Measurements from ENCODE around the gene KIF24.

Gene KIF24

DNA sequence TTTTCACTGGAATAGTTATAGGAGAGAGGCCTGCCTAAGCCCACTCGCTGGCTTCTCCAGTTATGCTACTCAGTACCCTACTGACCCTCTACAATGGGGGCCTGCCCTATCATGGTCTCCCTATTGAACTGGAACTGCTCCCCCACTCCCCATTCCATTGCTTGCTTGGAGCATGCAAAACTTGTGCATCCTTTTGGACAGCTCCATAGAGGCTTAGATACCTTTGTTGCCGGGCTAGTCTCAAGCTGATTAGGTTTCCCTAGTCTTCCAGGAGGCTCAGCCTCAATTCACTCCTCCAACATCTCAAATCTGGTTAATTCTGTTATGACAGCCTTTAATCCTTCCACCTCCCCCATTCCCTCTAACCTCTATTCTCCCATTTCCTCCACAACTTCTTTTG lies 39.9 kb downstream of the KIF24 start:
- ChIA-PET CTCF (interaction anchor here (0.7 kb wide), 1 partner anchor 90 kb away, joined by 4 read pairs; no protein-coding TSS in a partner anchor), POLR2A (no interaction called here)
- no peak for TF ChIP-seq ZNF837 (tag by site-specific recombination; IDR thresholded peaks at IDR 0.05)
- peak; percentile 55; the same call in 1 of the 2 replicates for TF ChIP-seq EGR2 (tag by site-specific recombination; IDR thresholded peaks at IDR 0.05; ENCODE audit: low read depth)
- TF ChIP-seq, protein P1, sequence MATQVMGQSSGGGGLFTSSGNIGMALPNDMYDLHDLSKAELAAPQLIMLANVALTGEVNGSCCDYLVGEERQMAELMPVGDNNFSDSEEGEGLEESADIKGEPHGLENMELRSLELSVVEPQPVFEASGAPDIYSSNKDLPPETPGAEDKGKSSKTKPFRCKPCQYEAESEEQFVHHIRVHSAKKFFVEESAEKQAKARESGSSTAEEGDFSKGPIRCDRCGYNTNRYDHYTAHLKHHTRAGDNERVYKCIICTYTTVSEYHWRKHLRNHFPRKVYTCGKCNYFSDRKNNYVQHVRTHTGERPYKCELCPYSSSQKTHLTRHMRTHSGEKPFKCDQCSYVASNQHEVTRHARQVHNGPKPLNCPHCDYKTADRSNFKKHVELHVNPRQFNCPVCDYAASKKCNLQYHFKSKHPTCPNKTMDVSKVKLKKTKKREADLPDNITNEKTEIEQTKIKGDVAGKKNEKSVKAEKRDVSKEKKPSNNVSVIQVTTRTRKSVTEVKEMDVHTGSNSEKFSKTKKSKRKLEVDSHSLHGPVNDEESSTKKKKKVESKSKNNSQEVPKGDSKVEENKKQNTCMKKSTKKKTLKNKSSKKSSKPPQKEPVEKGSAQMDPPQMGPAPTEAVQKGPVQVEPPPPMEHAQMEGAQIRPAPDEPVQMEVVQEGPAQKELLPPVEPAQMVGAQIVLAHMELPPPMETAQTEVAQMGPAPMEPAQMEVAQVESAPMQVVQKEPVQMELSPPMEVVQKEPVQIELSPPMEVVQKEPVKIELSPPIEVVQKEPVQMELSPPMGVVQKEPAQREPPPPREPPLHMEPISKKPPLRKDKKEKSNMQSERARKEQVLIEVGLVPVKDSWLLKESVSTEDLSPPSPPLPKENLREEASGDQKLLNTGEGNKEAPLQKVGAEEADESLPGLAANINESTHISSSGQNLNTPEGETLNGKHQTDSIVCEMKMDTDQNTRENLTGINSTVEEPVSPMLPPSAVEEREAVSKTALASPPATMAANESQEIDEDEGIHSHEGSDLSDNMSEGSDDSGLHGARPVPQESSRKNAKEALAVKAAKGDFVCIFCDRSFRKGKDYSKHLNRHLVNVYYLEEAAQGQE (tag by site-specific recombination; IDR thresholded peaks at IDR 0.05), result peak; percentile 40; the same call in 1 of the 2 replicates

DNA sequence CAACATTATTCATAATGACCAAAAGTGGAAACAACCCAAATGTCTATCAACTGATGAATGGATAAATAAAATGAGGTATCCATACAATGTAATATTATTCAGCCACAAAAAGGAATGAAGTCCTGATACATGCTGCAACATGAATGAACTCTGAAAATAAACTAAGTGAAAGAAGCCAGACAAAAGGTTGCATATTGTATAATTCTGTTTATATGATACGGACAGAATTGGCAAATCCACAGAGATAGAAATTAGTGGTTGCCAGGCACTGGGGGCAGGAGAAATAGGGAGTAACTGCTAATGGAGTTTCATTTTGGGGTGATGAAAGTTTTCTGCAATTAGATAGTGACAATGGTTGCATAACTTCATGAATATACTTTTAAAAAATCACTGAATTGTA lies 47.0 kb downstream of the KIF24 start:
- CTCF ChIA-PET, result interaction anchor here (0.6 kb wide), 1 partner anchor 11 kb away, joined by 4 read pairs; no protein-coding TSS in a partner anchor
- H3K36me3 ChIP-seq (ENCODE audit: control insufficient read depth in 2 of 2, insufficient read depth in 1 of 2, low read length in 2 of 2), result peaks cover 0 to 13% of the 10 kb centered on the region in 2 experiments; a peak in 2 of 3 replicates

More for the DNA sequence above, 39.9 kb downstream of the KIF24 start:
- Histone ChIP-seq H3K9me3 (ENCODE audit: control insufficient read depth, insufficient read depth, low read depth, low read length) (no peaks in the 10 kb centered on the region), H3K36me3 (ENCODE audit: control insufficient read depth in 2 of 2, insufficient read depth in 1 of 2, low read length in 2 of 2) (peaks cover 0 to 12% of the 10 kb centered on the region in 2 experiments; a peak in 1 of 3 replicates), H3K27ac (ENCODE audit: extremely low read depth, low read depth, low read length) (no peak overlapping the region), H3K4me1 (ENCODE audit: control insufficient read depth, insufficient read depth, low read length) (no peaks in the 10 kb centered on the region), H3K4me3 (ENCODE audit: low read depth, low read length) (no peak overlapping the region)

More for the DNA sequence above, 47.0 kb downstream of the KIF24 start:
- Histone ChIP-seq H3K27ac (ENCODE audit: extremely low read depth, low read depth, low read length) (no peak overlapping the region), H3K9me3 (ENCODE audit: control insufficient read depth, insufficient read depth, low read depth, low read length) (no peaks in the 10 kb centered on the region), H3K4me1 (ENCODE audit: control insufficient read depth, insufficient read depth, low read length) (no peaks in the 10 kb centered on the region), H3K4me3 (ENCODE audit: low read depth, low read length) (no peak overlapping the region)
- POLR2A ChIA-PET, result no interaction called here
- no peak for TF ChIP-seq ZNF292 (tag by site-specific recombination; IDR thresholded peaks at IDR 0.05; ENCODE audit: borderline replicate concordance, low read depth)
- no peak for TF ChIP-seq GLI2 (tag by site-specific recombination; IDR thresholded peaks at IDR 0.05; ENCODE audit: borderline replicate concordance, low read depth)
- TF ChIP-seq, protein P2, sequence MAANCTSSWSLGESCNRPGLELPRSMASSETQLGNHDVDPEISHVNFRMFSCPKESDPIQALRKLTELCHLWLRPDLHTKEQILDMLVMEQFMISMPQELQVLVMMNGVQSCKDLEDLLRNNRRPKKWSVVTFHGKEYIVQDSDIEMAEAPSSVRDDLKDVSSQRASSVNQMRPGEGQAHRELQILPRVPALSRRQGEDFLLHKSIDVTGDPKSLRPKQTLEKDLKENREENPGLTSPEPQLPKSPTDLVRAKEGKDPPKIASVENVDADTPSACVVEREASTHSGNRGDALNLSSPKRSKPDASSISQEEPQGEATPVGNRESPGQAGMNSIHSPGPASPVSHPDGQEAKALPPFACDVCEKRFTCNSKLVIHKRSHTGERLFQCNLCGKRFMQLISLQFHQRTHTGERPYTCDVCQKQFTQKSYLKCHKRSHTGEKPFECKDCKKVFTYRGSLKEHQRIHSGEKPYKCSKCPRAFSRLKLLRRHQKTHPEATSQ (tag by site-specific recombination; IDR thresholded peaks at IDR 0.05), result no peak
- no peak for TF ChIP-seq ZNF792 (tag by site-specific recombination; IDR thresholded peaks at IDR 0.05)
- no peak for TF ChIP-seq ZSCAN16 (tag by site-specific recombination; IDR thresholded peaks at IDR 0.05)
- TF ChIP-seq KLF10 (tag by site-specific recombination; IDR thresholded peaks at IDR 0.05), result no peak
- TF ChIP-seq ZBTB8A (tag by site-specific recombination; IDR thresholded peaks at IDR 0.05), result no peak
- TF ChIP-seq, protein P3, sequence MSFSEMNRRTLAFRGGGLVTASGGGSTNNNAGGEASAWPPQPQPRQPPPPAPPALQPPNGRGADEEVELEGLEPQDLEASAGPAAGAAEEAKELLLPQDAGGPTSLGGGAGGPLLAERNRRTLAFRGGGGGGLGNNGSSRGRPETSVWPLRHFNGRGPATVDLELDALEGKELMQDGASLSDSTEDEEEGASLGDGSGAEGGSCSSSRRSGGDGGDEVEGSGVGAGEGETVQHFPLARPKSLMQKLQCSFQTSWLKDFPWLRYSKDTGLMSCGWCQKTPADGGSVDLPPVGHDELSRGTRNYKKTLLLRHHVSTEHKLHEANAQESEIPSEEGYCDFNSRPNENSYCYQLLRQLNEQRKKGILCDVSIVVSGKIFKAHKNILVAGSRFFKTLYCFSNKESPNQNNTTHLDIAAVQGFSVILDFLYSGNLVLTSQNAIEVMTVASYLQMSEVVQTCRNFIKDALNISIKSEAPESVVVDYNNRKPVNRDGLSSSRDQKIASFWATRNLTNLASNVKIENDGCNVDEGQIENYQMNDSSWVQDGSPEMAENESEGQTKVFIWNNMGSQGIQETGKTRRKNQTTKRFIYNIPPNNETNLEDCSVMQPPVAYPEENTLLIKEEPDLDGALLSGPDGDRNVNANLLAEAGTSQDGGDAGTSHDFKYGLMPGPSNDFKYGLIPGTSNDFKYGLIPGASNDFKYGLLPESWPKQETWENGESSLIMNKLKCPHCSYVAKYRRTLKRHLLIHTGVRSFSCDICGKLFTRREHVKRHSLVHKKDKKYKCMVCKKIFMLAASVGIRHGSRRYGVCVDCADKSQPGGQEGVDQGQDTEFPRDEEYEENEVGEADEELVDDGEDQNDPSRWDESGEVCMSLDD (tag by site-specific recombination; IDR thresholded peaks at IDR 0.05), result no peak
- TF ChIP-seq ZNF155 (tag by site-specific recombination; IDR thresholded peaks at IDR 0.05), result no peak
- TF ChIP-seq, protein P4, sequence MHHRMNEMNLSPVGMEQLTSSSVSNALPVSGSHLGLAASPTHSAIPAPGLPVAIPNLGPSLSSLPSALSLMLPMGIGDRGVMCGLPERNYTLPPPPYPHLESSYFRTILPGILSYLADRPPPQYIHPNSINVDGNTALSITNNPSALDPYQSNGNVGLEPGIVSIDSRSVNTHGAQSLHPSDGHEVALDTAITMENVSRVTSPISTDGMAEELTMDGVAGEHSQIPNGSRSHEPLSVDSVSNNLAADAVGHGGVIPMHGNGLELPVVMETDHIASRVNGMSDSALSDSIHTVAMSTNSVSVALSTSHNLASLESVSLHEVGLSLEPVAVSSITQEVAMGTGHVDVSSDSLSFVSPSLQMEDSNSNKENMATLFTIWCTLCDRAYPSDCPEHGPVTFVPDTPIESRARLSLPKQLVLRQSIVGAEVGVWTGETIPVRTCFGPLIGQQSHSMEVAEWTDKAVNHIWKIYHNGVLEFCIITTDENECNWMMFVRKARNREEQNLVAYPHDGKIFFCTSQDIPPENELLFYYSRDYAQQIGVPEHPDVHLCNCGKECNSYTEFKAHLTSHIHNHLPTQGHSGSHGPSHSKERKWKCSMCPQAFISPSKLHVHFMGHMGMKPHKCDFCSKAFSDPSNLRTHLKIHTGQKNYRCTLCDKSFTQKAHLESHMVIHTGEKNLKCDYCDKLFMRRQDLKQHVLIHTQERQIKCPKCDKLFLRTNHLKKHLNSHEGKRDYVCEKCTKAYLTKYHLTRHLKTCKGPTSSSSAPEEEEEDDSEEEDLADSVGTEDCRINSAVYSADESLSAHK (tag by site-specific recombination; IDR thresholded peaks at IDR 0.05), result no peak
- no peak for TF ChIP-seq ZNF433 (tag by site-specific recombination; IDR thresholded peaks at IDR 0.05; ENCODE audit: low read depth)
- TF ChIP-seq ZNF664 (tag by site-specific recombination; IDR thresholded peaks at IDR 0.05), result no peak
- no peak for TF ChIP-seq ZNF777 (tag by site-specific recombination; IDR thresholded peaks at IDR 0.05; ENCODE audit: borderline replicate concordance)
- TF ChIP-seq ZSCAN30 (tag by site-specific recombination; IDR thresholded peaks at IDR 0.05), result no peak
- TF ChIP-seq ZNF211 (tag by site-specific recombination; IDR thresholded peaks at IDR 0.05; ENCODE audit: low read depth), result no peak
- no peak for TF ChIP-seq ZNF670 (tag by site-specific recombination; IDR thresholded peaks at IDR 0.05; ENCODE audit: low read depth)
- TF ChIP-seq ZNF335 (tag by site-specific recombination; conservative IDR thresholded peaks at IDR 0.05), result no peak
- no peak for TF ChIP-seq ZNF571 (tag by site-specific recombination; IDR thresholded peaks at IDR 0.05)
- no peak for TF ChIP-seq ZNF121 (tag by site-specific recombination; IDR thresholded peaks at IDR 0.05)
- TF ChIP-seq ZNF350 (tag by site-specific recombination; IDR thresholded peaks at IDR 0.05), result no peak
